ENCODE measurements around the gene CEP68.
"Not testable (repeated sequence)": the region's sequence is repeated elsewhere in the genome, so short reads cannot be mapped to it uniquely, and the experiment has no call there.

The CEP68 gene

DNA sequence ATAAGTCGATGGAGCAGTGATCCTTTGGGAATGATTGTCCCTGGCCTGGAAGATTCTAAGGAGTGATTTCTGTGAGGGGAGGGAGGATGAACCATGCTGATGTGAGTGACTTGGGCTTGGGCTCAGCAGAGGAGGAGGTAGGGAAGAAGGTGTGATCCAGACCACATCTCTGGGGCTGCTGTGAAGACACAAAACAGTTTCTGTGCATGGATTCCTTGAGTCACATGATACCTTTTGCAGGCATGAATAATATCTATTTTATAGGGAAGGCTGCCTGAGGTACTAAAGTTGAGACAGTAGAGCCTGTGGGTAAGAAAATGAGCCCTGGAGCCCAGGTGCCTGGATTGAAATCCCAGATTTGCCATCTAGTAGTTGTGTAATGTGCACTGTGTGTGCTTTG is 37.2 kb upstream of the CEP68 start:
- CTCF ChIA-PET = no interaction called here
- POLR2A ChIA-PET = no interaction called here

DNA sequence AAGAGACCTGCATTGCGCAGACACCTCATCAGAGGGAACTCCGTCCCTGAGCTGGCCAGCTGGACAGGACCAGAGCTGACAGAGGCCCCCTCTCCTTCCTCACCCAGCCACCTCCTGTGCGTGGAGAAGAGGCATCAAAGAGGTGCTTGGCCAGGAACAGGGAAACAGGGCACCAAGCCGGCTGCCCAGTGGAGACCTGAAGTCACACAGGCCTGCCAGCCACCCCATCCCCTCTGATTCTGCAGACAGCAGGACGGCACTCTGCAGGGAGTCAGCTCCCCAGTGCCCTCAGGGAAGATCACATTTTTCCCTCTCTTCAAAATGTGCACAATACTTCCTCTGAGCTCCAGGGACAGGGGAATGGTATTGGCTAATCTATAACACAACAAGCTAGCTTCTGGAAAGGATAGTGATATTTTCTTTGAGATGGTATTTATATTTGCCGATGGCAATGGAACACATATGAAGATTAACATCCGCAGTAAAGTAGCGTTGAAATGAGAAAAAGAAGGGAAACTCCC is 36.5 kb upstream of the CEP68 start:
- H3K4me3 ChIP-seq (ENCODE audit: low read depth, low read length) = no peak overlapping the region
- POLR2A ChIA-PET = no interaction called here
- CTCF ChIA-PET = interaction anchor here (0.9 to 1.5 kb wide), 4 partner anchors 13 to 27 kb away, joined by 3 read pairs; no protein-coding TSS in a partner anchor
- no peak for DNase-seq (ENCODE audit: low read depth, low spot score)
- TF ChIP-seq, protein P1, sequence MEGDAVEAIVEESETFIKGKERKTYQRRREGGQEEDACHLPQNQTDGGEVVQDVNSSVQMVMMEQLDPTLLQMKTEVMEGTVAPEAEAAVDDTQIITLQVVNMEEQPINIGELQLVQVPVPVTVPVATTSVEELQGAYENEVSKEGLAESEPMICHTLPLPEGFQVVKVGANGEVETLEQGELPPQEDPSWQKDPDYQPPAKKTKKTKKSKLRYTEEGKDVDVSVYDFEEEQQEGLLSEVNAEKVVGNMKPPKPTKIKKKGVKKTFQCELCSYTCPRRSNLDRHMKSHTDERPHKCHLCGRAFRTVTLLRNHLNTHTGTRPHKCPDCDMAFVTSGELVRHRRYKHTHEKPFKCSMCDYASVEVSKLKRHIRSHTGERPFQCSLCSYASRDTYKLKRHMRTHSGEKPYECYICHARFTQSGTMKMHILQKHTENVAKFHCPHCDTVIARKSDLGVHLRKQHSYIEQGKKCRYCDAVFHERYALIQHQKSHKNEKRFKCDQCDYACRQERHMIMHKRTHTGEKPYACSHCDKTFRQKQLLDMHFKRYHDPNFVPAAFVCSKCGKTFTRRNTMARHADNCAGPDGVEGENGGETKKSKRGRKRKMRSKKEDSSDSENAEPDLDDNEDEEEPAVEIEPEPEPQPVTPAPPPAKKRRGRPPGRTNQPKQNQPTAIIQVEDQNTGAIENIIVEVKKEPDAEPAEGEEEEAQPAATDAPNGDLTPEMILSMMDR (IDR thresholded peaks at IDR 0.05; ENCODE audit: insufficient read depth, low read length, missing control alignments) = no peak

More for the DNA sequence above, 37.2 kb upstream of the CEP68 start:
- TF ChIP-seq, protein P1 (IDR thresholded peaks at IDR 0.05; ENCODE audit: insufficient read depth, low read length, missing control alignments) = no peak
- no peak for DNase-seq (ENCODE audit: low read depth, low spot score)
- no peak overlapping the region for H3K4me3 ChIP-seq (ENCODE audit: low read depth, low read length)

DNA sequence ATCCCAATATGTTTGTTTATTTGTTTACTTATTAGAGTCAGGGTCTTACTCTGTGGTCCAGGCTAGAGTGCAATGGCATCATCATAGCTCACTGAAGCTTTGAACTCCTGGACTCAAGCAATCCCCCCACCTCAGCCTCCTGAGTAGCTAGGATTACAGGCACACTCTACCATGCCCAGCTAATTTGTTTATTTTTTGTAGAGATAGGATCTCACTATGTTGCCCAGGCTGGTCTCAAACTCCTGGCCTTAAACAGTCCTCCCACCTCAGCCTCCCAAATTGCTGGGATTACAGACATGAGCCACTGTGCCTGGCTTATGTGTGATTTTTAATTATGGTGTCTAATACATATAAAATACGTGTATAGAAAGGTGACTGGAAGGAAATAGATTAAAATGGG is 36.0 kb upstream of the CEP68 start:
- DNase-seq (ENCODE audit: low read depth, low spot score); H3K4me3 ChIP-seq (ENCODE audit: low read depth, low read length); POLR2A ChIA-PET: not testable (repeated sequence)
- CTCF ChIA-PET = interaction anchor here (0.9 to 1.5 kb wide), 4 partner anchors 13 to 27 kb away, joined by 3 read pairs; no protein-coding TSS in a partner anchor

DNA sequence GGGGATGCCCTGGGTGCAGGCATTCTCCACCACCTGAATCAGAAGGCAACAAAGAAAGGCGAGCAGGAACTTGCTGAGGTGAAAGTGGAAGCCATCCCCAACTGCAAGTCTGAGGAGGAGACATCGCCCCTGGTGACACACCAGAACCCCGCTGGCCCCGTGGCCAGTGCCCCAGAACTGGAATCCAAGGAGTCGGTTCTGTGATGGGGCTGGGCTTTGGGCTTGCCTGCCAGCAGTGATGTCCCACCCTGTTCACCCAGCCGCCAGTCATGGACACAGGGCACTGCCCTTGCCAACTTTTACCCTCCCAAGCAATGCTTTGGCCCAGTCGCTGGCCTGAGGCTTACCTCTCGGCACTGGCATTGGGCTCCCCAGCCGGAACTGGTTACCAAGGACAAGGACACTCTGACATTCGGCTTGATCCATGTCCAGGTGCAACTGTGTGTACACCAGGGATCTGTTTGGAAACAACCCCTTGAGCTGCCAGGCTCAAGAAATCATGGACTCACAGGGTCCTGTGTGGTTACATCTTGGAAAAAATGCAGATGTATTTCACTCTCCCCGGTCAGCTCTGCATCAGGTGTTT is 35.2 kb upstream of the CEP68 start:
- POLR2A ChIA-PET = no interaction called here
- CTCF ChIA-PET = interaction anchor here (1.5 kb wide), 1 partner anchor 28 kb away, joined by 3 read pairs; no protein-coding TSS in a partner anchor
- no peak for DNase-seq (ENCODE audit: low read depth, low spot score)
- TF ChIP-seq, protein P1 (IDR thresholded peaks at IDR 0.05; ENCODE audit: insufficient read depth, low read length, missing control alignments) = no peak
- no peak overlapping the region for H3K4me3 ChIP-seq (ENCODE audit: low read depth, low read length)

DNA sequence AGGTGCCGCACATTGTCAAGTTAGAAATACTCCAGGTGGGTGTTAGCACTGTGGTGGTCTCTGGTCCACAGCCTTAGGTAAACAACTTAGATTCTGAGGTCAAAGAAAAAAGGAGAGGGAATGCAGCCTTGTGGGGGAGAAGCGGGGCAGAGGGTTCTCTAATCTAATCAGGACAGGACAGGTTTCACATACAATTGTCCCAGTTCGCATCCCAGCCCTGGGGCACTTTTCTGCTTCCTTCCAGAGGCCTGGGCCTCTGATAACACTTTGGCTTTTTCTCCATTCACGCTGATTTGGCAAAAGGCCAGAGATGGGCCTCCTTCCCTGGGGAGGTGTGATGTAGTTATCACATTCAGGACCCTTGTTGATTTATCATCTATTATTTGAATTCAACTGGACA is 34.5 kb upstream of the CEP68 start:
- TF ChIP-seq, protein P1 (IDR thresholded peaks at IDR 0.05; ENCODE audit: insufficient read depth, low read length, missing control alignments) = no peak
- no peak for DNase-seq (ENCODE audit: low read depth, low spot score)
- no peak overlapping the region for H3K4me3 ChIP-seq (ENCODE audit: low read depth, low read length)
- CTCF ChIA-PET = no interaction called here
- POLR2A ChIA-PET = no interaction called here

DNA sequence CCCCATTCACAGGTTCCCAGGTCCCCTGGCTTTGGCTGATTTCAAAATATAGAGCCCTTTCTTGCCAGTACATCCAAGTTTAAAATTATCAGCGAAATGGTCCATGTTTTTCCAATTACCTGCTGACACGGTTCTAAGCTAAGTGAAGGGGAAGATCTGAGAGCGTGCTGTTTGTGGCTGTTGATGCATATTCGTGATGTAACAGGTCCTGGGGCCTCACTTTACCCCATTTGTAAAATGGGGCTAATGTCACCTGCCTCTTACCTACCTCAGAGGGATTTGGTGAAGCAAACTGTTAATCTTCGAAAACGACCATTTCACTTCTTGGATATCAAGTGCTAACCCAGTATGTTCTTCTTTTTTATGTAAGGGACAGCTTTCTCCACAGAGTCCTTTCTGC is 34.0 kb upstream of the CEP68 start:
- POLR2A ChIA-PET = no interaction called here

More for the DNA sequence above, 34.0 kb upstream of the CEP68 start:
- no peak overlapping the region for H3K4me3 ChIP-seq (ENCODE audit: low read depth, low read length)
- CTCF ChIA-PET = no interaction called here
- TF ChIP-seq, protein P1 (IDR thresholded peaks at IDR 0.05; ENCODE audit: insufficient read depth, low read length, missing control alignments) = no peak
- DNase-seq (ENCODE audit: low read depth, low spot score) = no peak

All from AG04449 (cell line).